ENCODE measurements around the gene SKA3.

DNA sequence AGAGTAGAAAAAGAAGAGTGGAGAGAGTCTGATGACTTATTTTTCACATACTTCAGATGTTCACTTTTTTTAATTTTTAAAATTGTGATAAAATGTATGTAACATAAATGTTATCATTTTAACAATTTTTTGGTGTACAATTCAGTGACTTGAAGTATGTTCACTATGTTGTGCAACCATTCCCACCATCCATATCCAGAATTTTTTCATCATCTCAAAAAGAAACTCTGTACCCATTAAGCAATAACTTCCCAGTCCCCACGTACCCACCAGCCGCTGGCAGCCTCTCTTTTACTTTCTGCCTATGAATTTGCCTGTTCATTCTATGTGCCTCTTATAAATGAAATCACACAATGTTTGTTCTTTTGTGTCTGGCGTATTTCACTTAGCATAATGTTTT is 43.3 kb downstream of the SKA3 start:
- TF ChIP-seq, protein P1, sequence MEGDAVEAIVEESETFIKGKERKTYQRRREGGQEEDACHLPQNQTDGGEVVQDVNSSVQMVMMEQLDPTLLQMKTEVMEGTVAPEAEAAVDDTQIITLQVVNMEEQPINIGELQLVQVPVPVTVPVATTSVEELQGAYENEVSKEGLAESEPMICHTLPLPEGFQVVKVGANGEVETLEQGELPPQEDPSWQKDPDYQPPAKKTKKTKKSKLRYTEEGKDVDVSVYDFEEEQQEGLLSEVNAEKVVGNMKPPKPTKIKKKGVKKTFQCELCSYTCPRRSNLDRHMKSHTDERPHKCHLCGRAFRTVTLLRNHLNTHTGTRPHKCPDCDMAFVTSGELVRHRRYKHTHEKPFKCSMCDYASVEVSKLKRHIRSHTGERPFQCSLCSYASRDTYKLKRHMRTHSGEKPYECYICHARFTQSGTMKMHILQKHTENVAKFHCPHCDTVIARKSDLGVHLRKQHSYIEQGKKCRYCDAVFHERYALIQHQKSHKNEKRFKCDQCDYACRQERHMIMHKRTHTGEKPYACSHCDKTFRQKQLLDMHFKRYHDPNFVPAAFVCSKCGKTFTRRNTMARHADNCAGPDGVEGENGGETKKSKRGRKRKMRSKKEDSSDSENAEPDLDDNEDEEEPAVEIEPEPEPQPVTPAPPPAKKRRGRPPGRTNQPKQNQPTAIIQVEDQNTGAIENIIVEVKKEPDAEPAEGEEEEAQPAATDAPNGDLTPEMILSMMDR (conservative IDR thresholded peaks at IDR 0.05; ENCODE audit: low read length): no peak
- TF ChIP-seq EZH2phosphoT487 (IDR thresholded peaks at IDR 0.05; ENCODE audit: borderline replicate concordance): no peak
